ENCODE data around the gene ADH7. TPM values are rescaled to one million over a fixed set of nuclear protein-coding genes. Genes with fewer than 3 reads are reported as not detected.

Gene ADH7
- total and polyA plus RNA-seq, 2 of the 13 experiments (the other 11 are each of a cell fraction or from before 2014, with no cell fraction given) = not detected

DNA sequence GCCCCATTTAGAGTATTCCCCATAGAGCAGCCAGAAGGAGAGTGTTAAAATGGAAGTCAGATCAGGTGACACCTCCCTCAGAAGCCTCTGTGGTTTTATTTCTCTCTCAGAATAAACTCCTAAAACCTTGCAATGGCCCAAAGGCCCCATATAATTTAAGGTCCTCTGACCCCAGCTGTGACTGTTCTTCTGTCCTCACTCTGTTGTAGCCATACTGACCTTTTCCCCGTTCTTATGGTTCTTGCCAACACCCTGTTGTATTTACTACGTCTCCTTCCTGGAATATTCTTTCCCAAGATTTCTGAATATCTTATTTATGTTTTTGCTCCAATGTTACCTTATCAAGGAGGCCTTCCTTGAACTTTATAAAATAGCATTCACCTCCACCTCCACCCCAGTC is 18.0 kb downstream of the ADH7 start:
- no peaks in the 10 kb centered on the region for H3K9me3 ChIP-seq (ENCODE audit: low read length)
- in situ Hi-C loops (cut with HindIII; ENCODE audit: extremely low pct_ligation_motif_present, low pct_unique_long_range_greater_than_20kb) = no loop called here
- no peaks in the 10 kb centered on the region for H3K79me2 ChIP-seq (ENCODE audit: insufficient read depth, low read length)
- H4K20me1 ChIP-seq (ENCODE audit: insufficient read depth, low read length) = no peaks in the 10 kb centered on the region
- no peak overlapping the region for H3K9ac ChIP-seq (ENCODE audit: insufficient read depth, low read depth, low read length)
- intact Hi-C loops (cut with micrococcal nuclease; ENCODE audit: unreplicated experiment) = no loop called here
- ATAC-seq (no peak), DNase-seq (ENCODE audit: low spot score) (no peak), FAIRE-seq (no peak)
- peaks cover 16% of the 10 kb centered on the region; the same call in 1 of the 2 replicates for H3K4me1 ChIP-seq (ENCODE audit: insufficient read depth, low read length)
- no peak overlapping the region for H3K27ac ChIP-seq (ENCODE audit: extremely low read length, insufficient read depth, low read length)
- no peak overlapping the region for H3K4me3 ChIP-seq (replicated peaks in 1 of 3; ENCODE audit: insufficient read depth in 1 of 3, low read depth in 2 of 3, low read length in 3 of 3)
- ChIA-PET POLR2A (no interaction called here), CTCF (ENCODE audit: low intra/inter-chr PET ratio, low total read pairs) (no interaction called here)
- BruUV-seq (replicated peaks) = no TSS peak
- H3K27me3 ChIP-seq (ENCODE audit: control insufficient read depth in 1 of 2, insufficient read depth in 2 of 2, low read length in 2 of 2) = peaks cover 0 to 3% of the 10 kb centered on the region in 2 experiments; a peak in 1 of 5 replicates
- no peak overlapping the region for H2AFZ ChIP-seq (ENCODE audit: low read length)
- TF ChIP-seq, protein P1, sequence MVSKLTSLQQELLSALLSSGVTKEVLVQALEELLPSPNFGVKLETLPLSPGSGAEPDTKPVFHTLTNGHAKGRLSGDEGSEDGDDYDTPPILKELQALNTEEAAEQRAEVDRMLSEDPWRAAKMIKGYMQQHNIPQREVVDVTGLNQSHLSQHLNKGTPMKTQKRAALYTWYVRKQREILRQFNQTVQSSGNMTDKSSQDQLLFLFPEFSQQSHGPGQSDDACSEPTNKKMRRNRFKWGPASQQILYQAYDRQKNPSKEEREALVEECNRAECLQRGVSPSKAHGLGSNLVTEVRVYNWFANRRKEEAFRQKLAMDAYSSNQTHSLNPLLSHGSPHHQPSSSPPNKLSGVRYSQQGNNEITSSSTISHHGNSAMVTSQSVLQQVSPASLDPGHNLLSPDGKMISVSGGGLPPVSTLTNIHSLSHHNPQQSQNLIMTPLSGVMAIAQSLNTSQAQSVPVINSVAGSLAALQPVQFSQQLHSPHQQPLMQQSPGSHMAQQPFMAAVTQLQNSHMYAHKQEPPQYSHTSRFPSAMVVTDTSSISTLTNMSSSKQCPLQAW (CRISPR knock-in tag; IDR thresholded peaks at IDR 0.05) = no peak
- TF ChIP-seq MTF2 (CRISPR knock-in tag; IDR thresholded peaks at IDR 0.05; ENCODE audit: borderline replicate concordance) (no peak), ZNF567 (CRISPR knock-in tag; IDR thresholded peaks at IDR 0.05; ENCODE audit: borderline replicate concordance) (no peak), FLYWCH1 (CRISPR knock-in tag; IDR thresholded peaks at IDR 0.05) (no peak), ELF3 (CRISPR knock-in tag; IDR thresholded peaks at IDR 0.05) (no peak), ZFY (CRISPR knock-in tag; IDR thresholded peaks at IDR 0.05) (no peak), RBM39 (IDR thresholded peaks at IDR 0.05; ENCODE audit: low read depth, low read length, poor library complexity, severe bottlenecking) (no peak), CSRNP1 (CRISPR knock-in tag; IDR thresholded peaks at IDR 0.05) (no peak), ISL2 (CRISPR knock-in tag; IDR thresholded peaks at IDR 0.05) (no peak), SP2 (CRISPR knock-in tag; IDR thresholded peaks at IDR 0.05) (no peak), RARA (CRISPR knock-in tag; IDR thresholded peaks at IDR 0.05) (no peak), ELK4 (CRISPR knock-in tag; IDR thresholded peaks at IDR 0.05; ENCODE audit: borderline replicate concordance) (no peak), ZNF607 (CRISPR knock-in tag; IDR thresholded peaks at IDR 0.05; ENCODE audit: borderline replicate concordance) (no peak)
- TF ChIP-seq, protein P2, sequence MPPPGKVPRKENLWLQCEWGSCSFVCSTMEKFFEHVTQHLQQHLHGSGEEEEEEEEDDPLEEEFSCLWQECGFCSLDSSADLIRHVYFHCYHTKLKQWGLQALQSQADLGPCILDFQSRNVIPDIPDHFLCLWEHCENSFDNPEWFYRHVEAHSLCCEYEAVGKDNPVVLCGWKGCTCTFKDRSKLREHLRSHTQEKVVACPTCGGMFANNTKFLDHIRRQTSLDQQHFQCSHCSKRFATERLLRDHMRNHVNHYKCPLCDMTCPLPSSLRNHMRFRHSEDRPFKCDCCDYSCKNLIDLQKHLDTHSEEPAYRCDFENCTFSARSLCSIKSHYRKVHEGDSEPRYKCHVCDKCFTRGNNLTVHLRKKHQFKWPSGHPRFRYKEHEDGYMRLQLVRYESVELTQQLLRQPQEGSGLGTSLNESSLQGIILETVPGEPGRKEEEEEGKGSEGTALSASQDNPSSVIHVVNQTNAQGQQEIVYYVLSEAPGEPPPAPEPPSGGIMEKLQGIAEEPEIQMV (CRISPR knock-in tag; IDR thresholded peaks at IDR 0.05; ENCODE audit: low read depth) = no peak
- H3K36me3 ChIP-seq (replicated peaks in 1 of 2; ENCODE audit: control insufficient read depth in 1 of 2, insufficient read depth in 2 of 2, low read length in 2 of 2) = no peaks in the 10 kb centered on the region
- 13% methylated on average over 2 of the region's 2 CpGs for WGBS (ENCODE audit: low lambda C conversion rate)
- no peak overlapping the region for H3K4me2 ChIP-seq (ENCODE audit: low read depth, low read length)

Data from HepG2 (cell line).